ENCODE data around the gene ARHGEF11.

DNA sequence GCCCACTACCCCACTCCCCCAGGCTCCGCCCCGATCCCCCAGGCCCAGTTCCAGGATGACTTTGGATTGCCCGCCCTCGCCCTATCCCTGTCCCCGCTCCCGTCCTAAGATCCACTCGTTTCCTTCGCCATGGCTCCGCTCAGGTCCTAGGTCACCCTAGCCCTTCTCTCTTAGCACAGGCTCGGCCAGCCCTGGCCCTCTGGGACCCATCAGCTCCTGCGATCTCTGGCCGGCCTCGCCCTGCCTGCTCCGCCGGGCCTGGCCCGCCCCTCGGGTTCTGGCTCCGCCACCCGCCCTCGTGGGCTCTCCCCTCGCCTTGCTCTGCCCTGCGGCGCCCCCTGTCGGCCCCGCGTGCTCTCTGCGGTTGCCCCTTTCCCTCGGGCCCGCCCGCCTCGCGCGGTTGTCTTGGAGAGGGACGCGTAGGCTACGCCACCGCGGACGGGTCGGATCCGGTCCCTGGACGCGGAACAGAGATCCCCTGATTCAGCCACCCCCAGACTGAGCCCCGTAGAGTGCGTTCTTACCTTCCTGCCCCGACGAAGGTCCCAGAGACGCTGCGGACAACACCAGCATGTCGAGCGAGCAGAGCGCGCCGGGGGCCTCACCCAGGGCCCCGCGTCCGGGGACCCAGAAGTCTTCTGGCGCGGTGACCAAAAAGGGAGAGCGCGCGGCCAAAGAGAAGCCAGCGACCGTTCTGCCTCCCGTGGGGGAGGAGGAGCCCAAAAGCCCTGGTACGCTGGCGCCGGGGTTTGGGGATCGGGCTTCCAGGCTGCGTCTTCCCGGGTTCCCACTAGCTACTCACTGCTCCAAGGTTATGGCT, 125.1 kb downstream of the ARHGEF11 start, which contains the start of gene LRRC71:
- TF ChIP-seq FOXJ2 (tag; IDR thresholded peaks at IDR 0.05) (no peak), SOX6 (IDR thresholded peaks at IDR 0.05) (peak; percentile 52; the same call in 1 of the 2 replicates), GABPA (tag; conservative IDR thresholded peaks at IDR 0.05; ENCODE audit: low read depth) (no peak), ZNF76 (CRISPR knock-in tag; IDR thresholded peaks at IDR 0.05; ENCODE audit: borderline replicate concordance) (no peak), YY1 (IDR thresholded peaks at IDR 0.05; ENCODE audit: borderline replicate concordance in 1 of 3, control insufficient read depth in 1 of 3, extremely low read depth in 1 of 3, insufficient read depth in 3 of 3, insufficient read length in 1 of 3, insufficient replicate concordance in 2 of 3, low read depth in 1 of 3, low read length in 2 of 3) (peak in 2 of 3 experiments; percentile 9 to 49), GABPB1 (CRISPR knock-in tag; IDR thresholded peaks at IDR 0.05) (peak; percentile 77), FOXK2 (conservative IDR thresholded peaks at IDR 0.05 in 1 of 2, IDR thresholded peaks at IDR 0.05 in 1 of 2; ENCODE audit: low read depth in 2 of 2) (no peak)
- TF ChIP-seq, protein P1, sequence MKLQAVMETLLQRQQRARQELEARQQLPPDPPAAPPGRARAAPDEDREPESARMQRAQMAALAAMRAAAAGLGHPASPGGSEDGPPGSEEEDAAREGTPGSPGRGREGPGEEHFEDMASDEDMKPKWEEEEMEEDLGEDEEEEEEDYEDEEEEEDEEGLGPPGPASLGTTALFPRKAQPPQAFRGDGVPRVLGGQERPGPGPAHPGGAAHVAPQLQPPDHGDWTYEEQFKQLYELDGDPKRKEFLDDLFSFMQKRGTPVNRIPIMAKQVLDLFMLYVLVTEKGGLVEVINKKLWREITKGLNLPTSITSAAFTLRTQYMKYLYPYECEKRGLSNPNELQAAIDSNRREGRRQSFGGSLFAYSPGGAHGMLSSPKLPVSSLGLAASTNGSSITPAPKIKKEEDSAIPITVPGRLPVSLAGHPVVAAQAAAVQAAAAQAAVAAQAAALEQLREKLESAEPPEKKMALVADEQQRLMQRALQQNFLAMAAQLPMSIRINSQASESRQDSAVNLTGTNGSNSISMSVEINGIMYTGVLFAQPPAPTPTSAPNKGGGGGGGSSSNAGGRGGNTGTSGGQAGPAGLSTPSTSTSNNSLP (IDR thresholded peaks at IDR 0.05; ENCODE audit: borderline replicate concordance, low read depth, low read length) = no peak
- TF ChIP-seq, protein P2, sequence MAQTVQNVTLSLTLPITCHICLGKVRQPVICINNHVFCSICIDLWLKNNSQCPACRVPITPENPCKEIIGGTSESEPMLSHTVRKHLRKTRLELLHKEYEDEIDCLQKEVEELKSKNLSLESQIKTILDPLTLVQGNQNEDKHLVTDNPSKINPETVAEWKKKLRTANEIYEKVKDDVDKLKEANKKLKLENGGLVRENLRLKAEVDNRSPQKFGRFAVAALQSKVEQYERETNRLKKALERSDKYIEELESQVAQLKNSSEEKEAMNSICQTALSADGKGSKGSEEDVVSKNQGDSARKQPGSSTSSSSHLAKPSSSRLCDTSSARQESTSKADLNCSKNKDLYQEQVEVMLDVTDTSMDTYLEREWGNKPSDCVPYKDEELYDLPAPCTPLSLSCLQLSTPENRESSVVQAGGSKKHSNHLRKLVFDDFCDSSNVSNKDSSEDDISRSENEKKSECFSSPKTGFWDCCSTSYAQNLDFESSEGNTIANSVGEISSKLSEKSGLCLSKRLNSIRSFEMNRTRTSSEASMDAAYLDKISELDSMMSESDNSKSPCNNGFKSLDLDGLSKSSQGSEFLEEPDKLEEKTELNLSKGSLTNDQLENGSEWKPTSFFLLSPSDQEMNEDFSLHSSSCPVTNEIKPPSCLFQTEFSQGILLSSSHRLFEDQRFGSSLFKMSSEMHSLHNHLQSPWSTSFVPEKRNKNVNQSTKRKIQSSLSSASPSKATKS (CRISPR knock-in tag; IDR thresholded peaks at IDR 0.05) = no peak
- TF ChIP-seq, protein P3, sequence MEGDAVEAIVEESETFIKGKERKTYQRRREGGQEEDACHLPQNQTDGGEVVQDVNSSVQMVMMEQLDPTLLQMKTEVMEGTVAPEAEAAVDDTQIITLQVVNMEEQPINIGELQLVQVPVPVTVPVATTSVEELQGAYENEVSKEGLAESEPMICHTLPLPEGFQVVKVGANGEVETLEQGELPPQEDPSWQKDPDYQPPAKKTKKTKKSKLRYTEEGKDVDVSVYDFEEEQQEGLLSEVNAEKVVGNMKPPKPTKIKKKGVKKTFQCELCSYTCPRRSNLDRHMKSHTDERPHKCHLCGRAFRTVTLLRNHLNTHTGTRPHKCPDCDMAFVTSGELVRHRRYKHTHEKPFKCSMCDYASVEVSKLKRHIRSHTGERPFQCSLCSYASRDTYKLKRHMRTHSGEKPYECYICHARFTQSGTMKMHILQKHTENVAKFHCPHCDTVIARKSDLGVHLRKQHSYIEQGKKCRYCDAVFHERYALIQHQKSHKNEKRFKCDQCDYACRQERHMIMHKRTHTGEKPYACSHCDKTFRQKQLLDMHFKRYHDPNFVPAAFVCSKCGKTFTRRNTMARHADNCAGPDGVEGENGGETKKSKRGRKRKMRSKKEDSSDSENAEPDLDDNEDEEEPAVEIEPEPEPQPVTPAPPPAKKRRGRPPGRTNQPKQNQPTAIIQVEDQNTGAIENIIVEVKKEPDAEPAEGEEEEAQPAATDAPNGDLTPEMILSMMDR (IDR thresholded peaks at IDR 0.05 in 2 of 3, conservative IDR thresholded peaks at IDR 0.05 in 1 of 3; ENCODE audit: insufficient read depth in 2 of 3, low read depth in 1 of 3, low read length in 3 of 3) = peak; percentile 97 to 98 (median 97)
- TF ChIP-seq, protein P4, sequence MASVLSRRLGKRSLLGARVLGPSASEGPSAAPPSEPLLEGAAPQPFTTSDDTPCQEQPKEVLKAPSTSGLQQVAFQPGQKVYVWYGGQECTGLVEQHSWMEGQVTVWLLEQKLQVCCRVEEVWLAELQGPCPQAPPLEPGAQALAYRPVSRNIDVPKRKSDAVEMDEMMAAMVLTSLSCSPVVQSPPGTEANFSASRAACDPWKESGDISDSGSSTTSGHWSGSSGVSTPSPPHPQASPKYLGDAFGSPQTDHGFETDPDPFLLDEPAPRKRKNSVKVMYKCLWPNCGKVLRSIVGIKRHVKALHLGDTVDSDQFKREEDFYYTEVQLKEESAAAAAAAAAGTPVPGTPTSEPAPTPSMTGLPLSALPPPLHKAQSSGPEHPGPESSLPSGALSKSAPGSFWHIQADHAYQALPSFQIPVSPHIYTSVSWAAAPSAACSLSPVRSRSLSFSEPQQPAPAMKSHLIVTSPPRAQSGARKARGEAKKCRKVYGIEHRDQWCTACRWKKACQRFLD (CRISPR knock-in tag; IDR thresholded peaks at IDR 0.05) = no peak
- TF ChIP-seq, protein P5, sequence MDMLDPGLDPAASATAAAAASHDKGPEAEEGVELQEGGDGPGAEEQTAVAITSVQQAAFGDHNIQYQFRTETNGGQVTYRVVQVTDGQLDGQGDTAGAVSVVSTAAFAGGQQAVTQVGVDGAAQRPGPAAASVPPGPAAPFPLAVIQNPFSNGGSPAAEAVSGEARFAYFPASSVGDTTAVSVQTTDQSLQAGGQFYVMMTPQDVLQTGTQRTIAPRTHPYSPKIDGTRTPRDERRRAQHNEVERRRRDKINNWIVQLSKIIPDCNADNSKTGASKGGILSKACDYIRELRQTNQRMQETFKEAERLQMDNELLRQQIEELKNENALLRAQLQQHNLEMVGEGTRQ (CRISPR knock-in tag; IDR thresholded peaks at IDR 0.05) = no peak

All from K562 (cell line).